ENCODE data around the gene DIPK1A.
A peak's percentile ranks its signal among the peaks of the same experiment; 100 is the strongest.

Gene DIPK1A

DNA sequence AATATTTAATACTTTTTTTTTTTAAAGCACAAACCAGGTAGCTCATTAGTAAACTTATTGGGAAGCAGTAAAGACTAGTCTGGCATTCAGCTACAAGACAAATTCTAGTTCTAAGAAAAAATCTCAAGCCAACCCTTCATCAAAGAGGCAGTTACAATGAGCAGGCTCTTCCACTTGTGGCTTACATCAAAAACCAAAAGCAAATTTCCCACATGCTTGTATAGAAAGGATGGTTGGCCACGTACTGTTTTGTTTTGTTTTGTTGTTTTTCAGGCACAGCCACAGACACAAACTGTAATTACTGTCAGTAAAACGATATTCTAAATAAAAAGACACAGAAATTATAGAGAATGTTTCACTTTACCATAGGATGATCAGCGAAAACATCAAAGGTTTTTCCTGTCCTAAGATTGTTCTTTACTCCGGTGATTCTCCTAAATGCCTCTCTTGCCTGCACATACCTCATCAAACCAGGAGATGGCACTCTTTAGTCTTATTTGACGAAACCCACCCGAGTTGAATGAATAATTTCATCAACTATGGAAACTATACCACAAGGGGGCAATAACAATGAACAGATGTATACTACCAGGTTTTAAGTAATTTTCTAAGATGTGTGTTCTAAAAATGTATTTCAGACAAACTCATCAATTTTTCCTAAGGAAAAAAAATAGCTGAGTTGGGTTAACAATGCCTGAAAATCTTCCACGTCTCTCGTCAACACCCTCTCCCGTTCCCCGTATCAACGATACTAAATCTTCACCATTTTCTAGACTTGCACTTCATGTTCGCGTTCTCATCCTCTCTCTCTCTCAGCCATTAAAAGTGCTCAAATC is 102.5 kb downstream of the DIPK1A start:
- H3K36me3 ChIP-seq (ENCODE audit: insufficient read depth, low read length), result no peaks in the 10 kb centered on the region
- H3K9me3 ChIP-seq (ENCODE audit: low read depth, low read length), result no peaks in the 10 kb centered on the region
- DNase-seq (ENCODE audit: low read depth, low spot score), result peak; percentile 69
- no peak overlapping the region for H3K9ac ChIP-seq (ENCODE audit: insufficient read length)
- TF ChIP-seq EZH2 (IDR thresholded peaks at IDR 0.05), result no peak
- TF ChIP-seq POLR2AphosphoS5 (IDR thresholded peaks at IDR 0.05; ENCODE audit: borderline replicate concordance, low read depth, low read length), result no peak
- TF ChIP-seq FOXP2 (optimal IDR thresholded peaks at IDR 0.05; ENCODE audit: control extremely low read depth, extremely low read length, insufficient read depth), result no peak
- H3K4me3 ChIP-seq, result peak overlapping the region; percentile 56
- H3K27ac ChIP-seq, result no peak overlapping the region

- no peak for DNase-seq (ENCODE audit: low read depth, low spot score)
- no peak overlapping the region for H3K4me3 ChIP-seq
- no peak overlapping the region for H3K27ac ChIP-seq
- H3K36me3 ChIP-seq (ENCODE audit: insufficient read depth, low read length), result no peaks in the 10 kb centered on the region
- H3K9me3 ChIP-seq (ENCODE audit: low read depth, low read length), result no peaks in the 10 kb centered on the region
- no peak for TF ChIP-seq POLR2AphosphoS5 (IDR thresholded peaks at IDR 0.05; ENCODE audit: borderline replicate concordance, low read depth, low read length)
- TF ChIP-seq EZH2 (IDR thresholded peaks at IDR 0.05), result no peak
- no peak for TF ChIP-seq FOXP2 (optimal IDR thresholded peaks at IDR 0.05; ENCODE audit: control extremely low read depth, extremely low read length, insufficient read depth)
- no peak overlapping the region for H3K9ac ChIP-seq (ENCODE audit: insufficient read length)
These were observed 103.4 kb downstream of the DIPK1A start for GRCh38 chr1:92857817-92858216.

DNA sequence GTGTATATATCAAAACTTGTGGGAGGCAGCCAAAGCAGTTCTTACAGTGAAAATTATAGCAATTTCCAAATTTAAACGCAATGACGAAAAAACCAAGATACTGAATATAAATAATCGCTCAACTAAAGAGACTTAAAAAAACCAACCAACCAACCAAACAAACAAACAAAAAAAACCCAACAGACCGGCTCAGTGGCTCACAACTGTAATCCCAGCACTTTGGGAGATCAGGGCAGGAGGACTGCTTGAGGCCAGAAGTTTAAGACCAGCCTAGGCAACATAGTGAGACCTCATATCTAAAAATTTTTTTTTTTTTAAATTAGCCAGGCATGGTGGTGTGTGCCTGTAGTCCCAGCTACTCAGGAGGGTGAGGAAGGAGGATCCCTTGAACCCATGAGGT is 106.0 kb downstream of the DIPK1A start:
- Histone ChIP-seq H3K36me3 (ENCODE audit: insufficient read depth, low read length) (no peaks in the 10 kb centered on the region), H3K4me3 (no peak overlapping the region), H3K27ac (no peak overlapping the region), H3K9me3 (ENCODE audit: low read depth, low read length) (no peaks in the 10 kb centered on the region), H3K9ac (ENCODE audit: insufficient read length) (no peak overlapping the region)
- TF ChIP-seq FOXP2 (optimal IDR thresholded peaks at IDR 0.05; ENCODE audit: control extremely low read depth, extremely low read length, insufficient read depth), result no peak
- no peak for TF ChIP-seq POLR2AphosphoS5 (IDR thresholded peaks at IDR 0.05; ENCODE audit: borderline replicate concordance, low read depth, low read length)
- no peak for TF ChIP-seq EZH2 (IDR thresholded peaks at IDR 0.05)
- no peak for DNase-seq (ENCODE audit: low read depth, low spot score)

DNA sequence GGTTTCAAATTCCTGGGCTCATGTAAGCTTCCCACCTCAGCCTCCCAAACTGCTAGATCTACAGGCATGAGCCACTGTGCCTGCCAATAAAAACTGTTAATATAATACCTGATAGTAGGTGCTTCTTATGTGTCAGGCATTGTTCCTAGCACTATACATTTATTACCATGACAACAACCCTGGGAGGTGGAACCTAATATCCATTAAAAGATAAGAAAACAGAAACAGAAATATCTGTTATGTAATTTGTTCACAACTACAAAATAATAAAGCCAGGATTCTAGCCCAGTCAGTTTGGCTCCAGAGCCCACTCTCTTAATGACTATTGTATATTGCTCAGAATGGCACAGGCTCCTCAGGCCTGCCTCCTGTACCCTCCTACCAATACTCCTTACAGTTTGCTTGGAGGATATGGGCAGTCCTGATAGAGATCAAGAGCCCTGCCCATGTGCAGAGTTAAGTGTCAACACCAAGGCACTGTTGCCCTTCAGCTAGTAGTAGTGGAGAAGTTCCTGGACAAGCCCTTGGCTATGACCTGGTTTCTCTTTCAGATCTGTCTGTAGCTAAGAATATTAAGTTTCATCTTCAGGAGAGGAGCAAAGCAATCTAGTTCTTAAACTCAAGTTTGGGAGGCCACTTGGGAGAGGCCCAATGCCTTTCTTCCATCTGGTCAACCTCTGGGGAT is 107.0 kb downstream of the DIPK1A start:
- no peaks in the 10 kb centered on the region for H3K36me3 ChIP-seq (ENCODE audit: insufficient read depth, low read length)
- H3K27ac ChIP-seq, result no peak overlapping the region
- TF ChIP-seq POLR2AphosphoS5 (IDR thresholded peaks at IDR 0.05; ENCODE audit: borderline replicate concordance, low read depth, low read length) (no peak), FOXP2 (optimal IDR thresholded peaks at IDR 0.05; ENCODE audit: control extremely low read depth, extremely low read length, insufficient read depth) (no peak), EZH2 (IDR thresholded peaks at IDR 0.05) (no peak)
- no peak overlapping the region for H3K4me3 ChIP-seq
- DNase-seq (ENCODE audit: low read depth, low spot score), result no peak
- H3K9me3 ChIP-seq (ENCODE audit: low read depth, low read length), result no peaks in the 10 kb centered on the region
- no peak overlapping the region for H3K9ac ChIP-seq (ENCODE audit: insufficient read length)

GRCh38 chr1:92853299-92853698 is 108.0 kb downstream of the DIPK1A start:
- H3K9ac ChIP-seq (ENCODE audit: insufficient read length), result no peak overlapping the region
- H3K4me3 ChIP-seq, result no peak overlapping the region
- no peaks in the 10 kb centered on the region for H3K9me3 ChIP-seq (ENCODE audit: low read depth, low read length)
- no peaks in the 10 kb centered on the region for H3K36me3 ChIP-seq (ENCODE audit: insufficient read depth, low read length)
- no peak overlapping the region for H3K27ac ChIP-seq
- no peak for DNase-seq (ENCODE audit: low read depth, low spot score)
- TF ChIP-seq POLR2AphosphoS5 (IDR thresholded peaks at IDR 0.05; ENCODE audit: borderline replicate concordance, low read depth, low read length) (no peak), EZH2 (IDR thresholded peaks at IDR 0.05) (no peak)

GRCh38 chr1:92851729-92852128 is 109.5 kb downstream of the DIPK1A start:
- no peak for TF ChIP-seq POLR2AphosphoS5 (IDR thresholded peaks at IDR 0.05; ENCODE audit: borderline replicate concordance, low read depth, low read length)
- no peak for TF ChIP-seq EZH2 (IDR thresholded peaks at IDR 0.05)
- TF ChIP-seq FOXP2 (optimal IDR thresholded peaks at IDR 0.05; ENCODE audit: control extremely low read depth, extremely low read length, insufficient read depth), result no peak
- H3K27ac ChIP-seq, result no peak overlapping the region
- no peaks in the 10 kb centered on the region for H3K9me3 ChIP-seq (ENCODE audit: low read depth, low read length)
- H3K4me3 ChIP-seq, result no peak overlapping the region
- H3K9ac ChIP-seq (ENCODE audit: insufficient read length), result no peak overlapping the region
- DNase-seq (ENCODE audit: low read depth, low spot score), result no peak
- no peaks in the 10 kb centered on the region for H3K36me3 ChIP-seq (ENCODE audit: insufficient read depth, low read length)

DNA sequence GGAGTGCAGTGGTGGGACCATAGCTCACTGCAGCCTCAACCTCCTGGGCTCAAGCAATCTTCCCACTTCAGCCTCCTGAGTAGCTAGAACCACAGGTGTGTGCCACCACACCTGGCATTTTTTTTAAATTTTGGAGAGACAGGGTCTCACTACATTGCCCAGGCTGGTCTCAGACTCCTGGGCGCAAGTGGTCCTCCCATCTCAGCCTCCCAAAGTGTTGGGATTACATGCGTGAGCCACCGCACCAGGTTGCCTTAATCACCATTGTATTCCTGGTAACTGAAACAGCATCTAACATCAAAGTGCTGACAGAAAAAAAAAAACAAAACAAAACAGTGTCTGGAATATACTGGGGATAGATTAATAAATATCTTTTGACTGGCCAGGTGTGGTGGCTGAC is 111.2 kb downstream of the DIPK1A start:
- Histone ChIP-seq H3K9me3 (ENCODE audit: low read depth, low read length) (no peaks in the 10 kb centered on the region), H3K4me3 (no peak overlapping the region), H3K27ac (no peak overlapping the region), H3K9ac (ENCODE audit: insufficient read length) (no peak overlapping the region), H3K36me3 (ENCODE audit: insufficient read depth, low read length) (no peaks in the 10 kb centered on the region)
- no peak for TF ChIP-seq FOXP2 (optimal IDR thresholded peaks at IDR 0.05; ENCODE audit: control extremely low read depth, extremely low read length, insufficient read depth)
- TF ChIP-seq EZH2 (IDR thresholded peaks at IDR 0.05), result no peak
- TF ChIP-seq POLR2AphosphoS5 (IDR thresholded peaks at IDR 0.05; ENCODE audit: borderline replicate concordance, low read depth, low read length), result no peak
- DNase-seq (ENCODE audit: low read depth, low spot score), result no peak

DNA sequence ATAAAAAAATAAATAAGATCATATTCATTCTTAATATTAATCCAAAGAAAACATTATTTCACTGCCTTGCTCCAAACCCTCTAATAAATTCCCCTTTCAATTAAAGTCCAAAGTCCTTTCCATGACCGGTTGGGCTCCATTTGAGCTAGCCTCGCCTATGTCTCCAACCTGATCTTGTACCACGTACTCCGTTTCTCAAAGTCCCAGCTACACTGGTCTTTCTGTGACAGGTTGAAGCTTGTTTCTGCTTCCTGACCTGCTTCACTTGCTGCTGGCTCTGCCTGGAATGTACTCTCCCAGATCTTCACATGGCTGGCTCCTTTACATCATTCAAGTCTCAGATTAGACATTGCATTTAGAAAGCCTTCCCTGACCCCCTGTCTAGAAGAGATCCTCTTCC is 113.1 kb downstream of the DIPK1A start:
- DNase-seq (ENCODE audit: low read depth, low spot score), result no peak
- peaks cover 12% of the 10 kb centered on the region for H3K36me3 ChIP-seq (ENCODE audit: insufficient read depth, low read length)
- H3K9ac ChIP-seq (ENCODE audit: insufficient read length), result no peak overlapping the region
- TF ChIP-seq POLR2AphosphoS5 (IDR thresholded peaks at IDR 0.05; ENCODE audit: borderline replicate concordance, low read depth, low read length), result no peak
- no peak for TF ChIP-seq EZH2 (IDR thresholded peaks at IDR 0.05)
- TF ChIP-seq FOXP2 (optimal IDR thresholded peaks at IDR 0.05; ENCODE audit: control extremely low read depth, extremely low read length, insufficient read depth), result no peak
- no peak overlapping the region for H3K27ac ChIP-seq
- H3K4me3 ChIP-seq, result no peak overlapping the region
- H3K9me3 ChIP-seq (ENCODE audit: low read depth, low read length), result no peaks in the 10 kb centered on the region
